OCI-LY1 (cell line): ENCODE measurements around the gene PPP4R1.

Experiments used
- H2AFZ ChIP-seq: fragments of 200-600 bp; sonication (generic), shearing (Covaris generic); 2 replicates; pipeline ENCODE4 v1.6.0; 2014; ENCODE audit warnings: antibody characterized with exemption, mild to moderate bottlenecking, low read length
- H3F3A ChIP-seq: fragments of 200-600 bp; sonication (generic), shearing (Covaris generic); 2 replicates; pipeline ENCODE4 v1.6.0; 2014; ENCODE audit warnings: mild to moderate bottlenecking, antibody characterized with exemption, low read length, moderate library complexity; ENCODE audit not compliant: insufficient read depth
- H3K27ac ChIP-seq: fragments of 200-600 bp; sonication (generic); 2 replicates; pipeline ENCODE4 v1.5.1; 2014; ENCODE audit warnings: low read length, mixed run types, mild to moderate bottlenecking, low read depth; ENCODE audit not compliant: poor library complexity, severe bottlenecking
- H3K27me3 ChIP-seq: fragments of 200-600 bp; sonication (generic); 2 replicates; pipeline ENCODE4 v1.6.0; 2014; ENCODE audit warnings: antibody characterized with exemption, mild to moderate bottlenecking, low read length, moderate library complexity; ENCODE audit not compliant: insufficient read depth
- H3K36me3 ChIP-seq: fragments of 200-600 bp; sonication (generic); 2 replicates; pipeline ENCODE4 v1.6.1; 2014; ENCODE audit warnings: mild to moderate bottlenecking, antibody characterized with exemption, low read length, moderate library complexity, mixed read lengths; ENCODE audit not compliant: insufficient read depth
- H3K4me1 ChIP-seq: fragments of 200-600 bp; sonication (generic); 2 replicates; pipeline ENCODE4 v1.5.1; 2014; ENCODE audit warnings: mild to moderate bottlenecking, low read length, moderate library complexity; ENCODE audit not compliant: insufficient read depth, severe bottlenecking
- H3K4me2 ChIP-seq: fragments of 200-600 bp; sonication (generic), shearing (Covaris generic); 2 replicates; pipeline ENCODE4 v1.6.1; 2014; ENCODE audit warnings: low read length
- H3K4me3 ChIP-seq: fragments of 200-600 bp; sonication (generic); 2 replicates; pipeline ENCODE4 v1.5.1; 2014; ENCODE audit warnings: low read length, low read depth, mild to moderate bottlenecking, mixed read lengths; ENCODE audit not compliant: poor library complexity, severe bottlenecking
- H3K79me2 ChIP-seq: fragments of 200-600 bp; shearing (Covaris generic); 2 replicates; pipeline ENCODE4 v1.6.1; 2016; ENCODE audit warnings: mixed run types, low read length, mixed read lengths; ENCODE audit not compliant: insufficient read depth
- H3K9ac ChIP-seq: fragments of 200-600 bp; sonication (generic), shearing (Covaris generic); 2 replicates; pipeline ENCODE4 v1.6.1; 2014; ENCODE audit warnings: mild to moderate bottlenecking, low read length, mixed read lengths
- H3K9me2 ChIP-seq: fragments of 200-600 bp; sonication (generic), shearing (Covaris generic); 2 replicates; pipeline ENCODE4 v1.6.1; 2014; ENCODE audit warnings: low read depth, mild to moderate bottlenecking, low read length, mixed read lengths
- H3K9me3 ChIP-seq: fragments of 200-600 bp; shearing (Covaris generic); 2 replicates; pipeline ENCODE4 v1.6.1; 2014; ENCODE audit warnings: low read length, mixed read lengths
- H4K20me1 ChIP-seq: fragments of 200-600 bp; sonication (generic), shearing (Covaris generic); 2 replicates; pipeline ENCODE4 v1.6.0; 2016; ENCODE audit warnings: mild to moderate bottlenecking, low read length; ENCODE audit not compliant: insufficient read depth
- EZH2 ChIP-seq: fragments of 200-600 bp; sonication (generic), shearing (Covaris generic); IDR thresholded peaks from 2 replicates; pipeline ENCODE4 v1.8.0; 2017; ENCODE audit warnings: borderline replicate concordance, mixed run types, mild to moderate bottlenecking, antibody characterized with exemption, low read length, moderate library complexity, mixed read lengths
- TF ChIP-seq, protein P1 (sequence below): fragments of 200-600 bp; sonication (generic), shearing (Covaris generic); IDR thresholded peaks from 2 replicates; pipeline ENCODE4 v1.5.1; 2017; ENCODE audit warnings: mild to moderate bottlenecking, antibody characterized with exemption, low read length, moderate library complexity, mixed read lengths

The PPP4R1 gene

GRCh38 chr18:9521770-9522169, 92.6 kb downstream of the PPP4R1 start:
- Histone ChIP-seq H3K79me2 (no peaks in the 10 kb centered on the region), H3K27me3 (no peaks in the 10 kb centered on the region), H3K4me3 (no peak overlapping the region), H3K9me3 (no peaks in the 10 kb centered on the region; the same call in 1 of the 2 replicates), H4K20me1 (no peaks in the 10 kb centered on the region), H2AFZ (no peak overlapping the region), H3K27ac (no peak overlapping the region), H3K4me1 (no peaks in the 10 kb centered on the region), H3K4me2 (no peak overlapping the region), H3F3A (no peaks in the 10 kb centered on the region), H3K36me3 (peaks cover 80% of the 10 kb centered on the region), H3K9me2 (no peaks in the 10 kb centered on the region), H3K9ac (no peak overlapping the region)
- TF ChIP-seq, protein P1, sequence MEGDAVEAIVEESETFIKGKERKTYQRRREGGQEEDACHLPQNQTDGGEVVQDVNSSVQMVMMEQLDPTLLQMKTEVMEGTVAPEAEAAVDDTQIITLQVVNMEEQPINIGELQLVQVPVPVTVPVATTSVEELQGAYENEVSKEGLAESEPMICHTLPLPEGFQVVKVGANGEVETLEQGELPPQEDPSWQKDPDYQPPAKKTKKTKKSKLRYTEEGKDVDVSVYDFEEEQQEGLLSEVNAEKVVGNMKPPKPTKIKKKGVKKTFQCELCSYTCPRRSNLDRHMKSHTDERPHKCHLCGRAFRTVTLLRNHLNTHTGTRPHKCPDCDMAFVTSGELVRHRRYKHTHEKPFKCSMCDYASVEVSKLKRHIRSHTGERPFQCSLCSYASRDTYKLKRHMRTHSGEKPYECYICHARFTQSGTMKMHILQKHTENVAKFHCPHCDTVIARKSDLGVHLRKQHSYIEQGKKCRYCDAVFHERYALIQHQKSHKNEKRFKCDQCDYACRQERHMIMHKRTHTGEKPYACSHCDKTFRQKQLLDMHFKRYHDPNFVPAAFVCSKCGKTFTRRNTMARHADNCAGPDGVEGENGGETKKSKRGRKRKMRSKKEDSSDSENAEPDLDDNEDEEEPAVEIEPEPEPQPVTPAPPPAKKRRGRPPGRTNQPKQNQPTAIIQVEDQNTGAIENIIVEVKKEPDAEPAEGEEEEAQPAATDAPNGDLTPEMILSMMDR: no peak
- no peak for TF ChIP-seq EZH2

DNA sequence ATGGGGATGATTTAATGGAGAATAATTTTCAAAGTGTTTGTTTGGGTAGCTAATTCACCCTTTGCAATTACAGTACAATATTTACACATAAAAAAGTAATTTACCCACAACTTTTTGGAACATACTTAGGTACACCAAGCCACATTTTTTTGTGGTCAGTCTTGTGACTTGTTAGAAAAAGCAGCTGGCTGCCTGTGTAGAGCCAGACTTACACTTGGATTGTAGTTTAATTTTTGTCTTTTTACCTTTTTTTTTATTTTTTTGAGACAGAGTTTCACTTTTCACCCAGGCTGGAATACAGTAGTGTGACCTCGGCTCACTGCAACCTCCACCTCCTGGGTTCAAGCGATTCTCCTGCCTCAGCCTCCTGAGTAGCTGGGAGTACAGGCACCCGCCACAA, 93.7 kb downstream of the PPP4R1 start:
- Histone ChIP-seq H3K27ac (no peak overlapping the region), H4K20me1 (no peaks in the 10 kb centered on the region)

GRCh38 chr18:9519399-9519798, 95.0 kb downstream of the PPP4R1 start:
- H3F3A ChIP-seq: no peaks in the 10 kb centered on the region
- H3K9me2 ChIP-seq: no peaks in the 10 kb centered on the region
- no peak overlapping the region for H2AFZ ChIP-seq
- H3K9me3 ChIP-seq: no peaks in the 10 kb centered on the region
- no peaks in the 10 kb centered on the region for H3K4me1 ChIP-seq
- no peak for TF ChIP-seq EZH2
- TF ChIP-seq, protein P1: no peak
- H3K36me3 ChIP-seq: peaks cover 59% of the 10 kb centered on the region
- no peak overlapping the region for H3K4me3 ChIP-seq
- H4K20me1 ChIP-seq: no peaks in the 10 kb centered on the region
- H3K79me2 ChIP-seq: no peaks in the 10 kb centered on the region
- H3K4me2 ChIP-seq: no peak overlapping the region
- H3K27ac ChIP-seq: no peak overlapping the region
- no peaks in the 10 kb centered on the region for H3K27me3 ChIP-seq
- H3K9ac ChIP-seq: no peak overlapping the region

More for the DNA sequence above, 93.7 kb downstream of the PPP4R1 start:
- TF ChIP-seq, protein P1: no peak
- no peak for TF ChIP-seq EZH2
- H3K9me2 ChIP-seq: no peaks in the 10 kb centered on the region
- no peak overlapping the region for H3K9ac ChIP-seq
- H2AFZ ChIP-seq: no peak overlapping the region
- no peaks in the 10 kb centered on the region for H3F3A ChIP-seq
- no peaks in the 10 kb centered on the region for H3K27me3 ChIP-seq
- H3K36me3 ChIP-seq: peaks cover 71% of the 10 kb centered on the region
- no peaks in the 10 kb centered on the region for H3K9me3 ChIP-seq
- H3K4me3 ChIP-seq: no peak overlapping the region
- H3K4me2 ChIP-seq: no peak overlapping the region
- no peaks in the 10 kb centered on the region for H3K79me2 ChIP-seq
- H3K4me1 ChIP-seq: no peaks in the 10 kb centered on the region
